Upper lobe of left lung (tissue), 4 donors: ENCODE measurements around the gene COBL.

Experiments
- EP300 ChIP-seq, 4 donors: sonication (generic); formaldehyde crosslinking; IDR thresholded peaks; one replicate each; pipeline ENCODE4 v1.5.1; 2017; ENCODE audit warnings: antibody characterized with exemption in 4 of 4, control low read depth in 2 of 4
- POLR2AphosphoS5 ChIP-seq, 2 donors: sonication (generic); formaldehyde crosslinking; IDR thresholded peaks; one replicate each; pipeline ENCODE4 v1.5.1; 2017; ENCODE audit warnings: antibody characterized with exemption in 2 of 2
- TF ChIP-seq, protein P1 (sequence below), 6 experiments: fragments of 450-650 bp in 4 of 6; fragments of 200-600 bp in 2 of 6; sonication (generic) in 2 of 6; IDR thresholded peaks; one replicate each; pipeline ENCODE4 v1.5.1; 2016 to 2019; ENCODE audit warnings: antibody characterized with exemption in 6 of 6

DNA sequence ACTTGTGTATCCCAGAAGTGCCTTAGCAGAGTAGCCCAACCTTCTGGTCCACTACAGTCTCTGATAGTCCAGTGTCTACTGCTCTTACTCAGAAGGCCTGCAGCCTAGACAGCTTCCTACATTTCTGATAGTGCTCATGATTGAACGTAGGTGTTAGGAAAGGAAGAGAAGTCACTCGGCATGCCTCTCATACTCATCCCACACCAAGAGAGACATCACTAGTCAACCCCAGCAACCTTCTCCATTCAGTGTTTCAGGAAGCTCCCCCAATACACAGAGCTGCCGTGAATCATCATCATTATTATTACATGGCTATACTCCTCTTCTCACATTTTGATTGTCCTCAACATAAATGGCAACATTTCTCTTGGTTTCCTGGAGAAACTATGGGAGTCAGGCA lies 166.4 kb downstream of the COBL start:
- TF ChIP-seq EP300 (IDR thresholded peaks at IDR 0.05): no peak
- no peak for TF ChIP-seq POLR2AphosphoS5 (IDR thresholded peaks at IDR 0.05)
- TF ChIP-seq, protein P1, sequence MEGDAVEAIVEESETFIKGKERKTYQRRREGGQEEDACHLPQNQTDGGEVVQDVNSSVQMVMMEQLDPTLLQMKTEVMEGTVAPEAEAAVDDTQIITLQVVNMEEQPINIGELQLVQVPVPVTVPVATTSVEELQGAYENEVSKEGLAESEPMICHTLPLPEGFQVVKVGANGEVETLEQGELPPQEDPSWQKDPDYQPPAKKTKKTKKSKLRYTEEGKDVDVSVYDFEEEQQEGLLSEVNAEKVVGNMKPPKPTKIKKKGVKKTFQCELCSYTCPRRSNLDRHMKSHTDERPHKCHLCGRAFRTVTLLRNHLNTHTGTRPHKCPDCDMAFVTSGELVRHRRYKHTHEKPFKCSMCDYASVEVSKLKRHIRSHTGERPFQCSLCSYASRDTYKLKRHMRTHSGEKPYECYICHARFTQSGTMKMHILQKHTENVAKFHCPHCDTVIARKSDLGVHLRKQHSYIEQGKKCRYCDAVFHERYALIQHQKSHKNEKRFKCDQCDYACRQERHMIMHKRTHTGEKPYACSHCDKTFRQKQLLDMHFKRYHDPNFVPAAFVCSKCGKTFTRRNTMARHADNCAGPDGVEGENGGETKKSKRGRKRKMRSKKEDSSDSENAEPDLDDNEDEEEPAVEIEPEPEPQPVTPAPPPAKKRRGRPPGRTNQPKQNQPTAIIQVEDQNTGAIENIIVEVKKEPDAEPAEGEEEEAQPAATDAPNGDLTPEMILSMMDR (IDR thresholded peaks at IDR 0.05): no peak
